HG03025 (cell line): ENCODE data around the gene ZNF397.
"Not testable (repeated sequence)": the region's sequence is repeated elsewhere in the genome, so short reads cannot be mapped to it uniquely, and the experiment has no call there.

Experiments
- ATAC-seq: cut with Tn5 transposase; IDR thresholded peaks from one replicate; pipeline ENCODE4 v1.9.1; 2021; ENCODE audit warnings: mild to moderate bottlenecking, moderate library complexity; ENCODE audit not compliant: unreplicated experiment, low FRiP score

The ZNF397 gene

GRCh38 chr18:35240664-35241447 is at the start of gene ZNF397:
Gene ZNF397 (plus strand): TSS chr18:35241034. CDS start chr18:35242471, 1,437 bp downstream.
- ATAC-seq: peak; percentile 99

- ATAC-seq: no peak
Measured at GRCh38 chr18:35191698-35192025, 49.2 kb upstream of the ZNF397 start.

GRCh38 chr18:35192415-35192814 is 48.4 kb upstream of the ZNF397 start:
- ATAC-seq: no peak

- ATAC-seq: no peak
Measured at GRCh38 chr18:35193316-35193715, 47.5 kb upstream of the ZNF397 start.

- no peak for ATAC-seq
Measured at GRCh38 chr18:35197296-35197695, 43.5 kb upstream of the ZNF397 start.

GRCh38 chr18:35201256-35201931 is 39.4 kb upstream of the ZNF397 start:
- ATAC-seq: no peak

- no peak for ATAC-seq
Measured at GRCh38 chr18:35203067-35203466, 37.8 kb upstream of the ZNF397 start.

- no peak for ATAC-seq
Measured at GRCh38 chr18:35205199-35205712, 35.6 kb upstream of the ZNF397 start.

GRCh38 chr18:35205746-35206458 is 34.9 kb upstream of the ZNF397 start:
- not testable (repeated sequence) for ATAC-seq

GRCh38 chr18:35215026-35215425 is 25.8 kb upstream of the ZNF397 start:
- ATAC-seq: no peak

- not testable (repeated sequence) for ATAC-seq
Measured at GRCh38 chr18:35216611-35217010, 24.2 kb upstream of the ZNF397 start.

GRCh38 chr18:35219331-35219730 is 21.5 kb upstream of the ZNF397 start:
- ATAC-seq: not testable (repeated sequence)

- no peak for ATAC-seq
Measured at GRCh38 chr18:35220424-35220823, 20.4 kb upstream of the ZNF397 start.

- no peak for ATAC-seq
Measured at GRCh38 chr18:35223797-35224196, 17.0 kb upstream of the ZNF397 start.

- ATAC-seq: no peak
Measured at GRCh38 chr18:35227254-35227653, 13.6 kb upstream of the ZNF397 start.

- no peak for ATAC-seq
Measured at GRCh38 chr18:35231052-35231451, 9.8 kb upstream of the ZNF397 start.

- ATAC-seq: no peak
Measured at GRCh38 chr18:35236571-35237363, 4.1 kb upstream of the ZNF397 start.

GRCh38 chr18:35239314-35239713 is 1.5 kb upstream of the ZNF397 start:
- no peak for ATAC-seq

- no peak for ATAC-seq
Measured at GRCh38 chr18:35241448-35241804, 592 bp downstream of the ZNF397 start.

- ATAC-seq: no peak
Measured at GRCh38 chr18:35242426-35242825, 1.6 kb downstream of the ZNF397 start.
